LNCaP clone FGC (cell line): ENCODE measurements around the gene OGN.

Experiments used
- DNase-seq: peaks from one replicate; pipeline ENCODE4 v3.0.0-alpha.2; 2011; ENCODE audit warnings: low read depth
- H3K4me3 ChIP-seq: 2 replicates; pipeline ENCODE4 v1.5.1; 2011; ENCODE audit warnings: mild to moderate bottlenecking, low read depth, low read length, control low read depth
- CTCF ChIP-seq: IDR thresholded peaks from 2 replicates; pipeline ENCODE4 v1.5.1; 2012; ENCODE audit warnings: mild to moderate bottlenecking; ENCODE audit not compliant: control insufficient read depth, insufficient read depth; ENCODE audit errors: extremely low read depth

Gene OGN

DNA sequence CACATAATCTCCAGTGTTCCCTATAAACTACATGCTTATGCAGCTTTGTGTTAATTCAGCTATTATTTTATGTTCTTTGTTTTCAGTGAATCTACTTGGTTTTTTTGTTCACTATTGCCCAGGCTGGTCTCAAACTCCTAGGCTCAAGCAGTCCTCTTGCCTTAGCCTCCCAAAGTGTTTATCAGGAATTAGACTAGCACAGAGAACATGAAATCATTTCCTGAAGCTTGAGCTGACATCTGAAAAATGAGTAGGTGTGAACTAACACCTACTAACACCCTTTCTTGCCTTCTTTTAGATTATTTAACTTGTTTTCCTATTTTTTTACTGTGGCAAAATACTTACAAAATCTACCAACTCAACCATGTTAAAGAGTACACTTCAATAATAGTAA is 53.6 kb downstream of the OGN start:
- no peak for TF ChIP-seq CTCF
- H3K4me3 ChIP-seq: no peak overlapping the region
- DNase-seq: no peak

GRCh38 chr9:92349771-92350739 is 54.3 kb downstream of the OGN start:
- no peak for DNase-seq
- H3K4me3 ChIP-seq: no peak overlapping the region
- no peak for TF ChIP-seq CTCF

DNA sequence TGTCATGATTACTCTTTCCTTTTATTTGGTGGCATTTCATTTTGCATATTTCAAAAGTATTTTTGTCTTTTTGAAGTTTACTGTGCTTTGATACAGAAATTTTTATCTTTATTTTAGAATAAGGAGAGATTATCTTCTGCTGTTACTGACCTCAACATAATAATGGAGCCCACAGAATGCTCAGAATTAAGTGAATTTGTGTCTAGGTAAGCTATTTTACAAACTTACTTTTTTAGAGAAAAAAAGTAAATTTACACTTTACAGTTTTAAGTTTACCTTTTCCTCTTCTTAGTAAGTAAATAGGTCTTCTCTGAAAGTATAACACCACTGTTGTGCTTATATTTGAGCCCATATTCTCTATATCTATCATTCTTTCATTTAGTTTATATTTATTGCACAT is 58.8 kb downstream of the OGN start:
- no peak for TF ChIP-seq CTCF
- H3K4me3 ChIP-seq: no peak overlapping the region
- no peak for DNase-seq

- TF ChIP-seq CTCF: peak; percentile 12; the same call in 1 of the 2 replicates
- no peak for DNase-seq
- no peak overlapping the region for H3K4me3 ChIP-seq
These were observed 61.4 kb downstream of the OGN start for GRCh38 chr9:92342825-92343488.

- no peak for DNase-seq
- no peak overlapping the region for H3K4me3 ChIP-seq
- TF ChIP-seq CTCF: no peak
These were observed 62.8 kb downstream of the OGN start for GRCh38 chr9:92341578-92341977.

DNA sequence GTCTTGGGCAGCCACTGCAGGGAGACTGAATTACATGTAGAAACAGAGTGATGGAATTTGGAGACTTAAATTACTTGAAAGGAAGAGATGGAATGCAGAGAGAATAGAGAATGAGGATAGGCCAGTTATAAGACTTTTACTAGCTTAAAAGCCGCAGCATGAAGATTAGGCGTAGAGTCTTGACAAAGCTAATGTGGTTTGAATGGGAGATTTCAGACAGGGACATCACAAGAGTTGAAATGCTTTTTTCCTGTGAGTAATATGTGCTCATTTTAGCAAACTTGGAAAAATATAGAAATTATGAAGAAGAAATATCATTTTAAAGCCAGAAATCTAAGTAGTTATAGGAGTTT is 71.1 kb downstream of the OGN start:
- no peak for TF ChIP-seq CTCF
- DNase-seq: no peak
- H3K4me3 ChIP-seq: no peak overlapping the region
